HCT116 (cell line): ENCODE measurements around the gene NLN. TPM values are rescaled to one million over a fixed set of nuclear protein-coding genes. Genes with fewer than 3 reads are reported as not detected.
"Not testable (repeated sequence)": the region's sequence is repeated elsewhere in the genome, so short reads cannot be mapped to it uniquely, and the experiment has no call there.

Experiments used
- ATAC-seq: fragments of 200-7000 bp; cut with Tn5 transposase; 2 replicates; pipeline ENCODE4 v1.9.1; 2020; ENCODE audit warnings: mild to moderate bottlenecking, moderate library complexity
- BruUV-seq: library from RNA; stranded (reverse); fragments of 400-500 nt; replicated peaks from 2 replicates; lab custom pipeline; 2021; lab: Mats Ljungman, UMichigan
- CTCF ChIA-PET: fragments of 300-600 bp; sonication (Branson Sonifier 250); formaldehyde crosslinking; loops from one replicate; lab custom pipeline; 2021; ENCODE audit warnings: antibody characterized with exemption; lab: Charles Lee
- POLR2A ChIA-PET: fragments of 300-600, 350-600 bp; sonication (Branson Sonifier 250); formaldehyde crosslinking; loops from one replicate; lab custom pipeline; 2021; ENCODE audit warnings: antibody characterized with exemption; lab: Charles Lee
- RAD21 ChIA-PET, 2 experiments: fragments of 300-600 bp; sonication (Branson Sonifier 250); formaldehyde crosslinking; loops; one replicate each; lab custom pipeline; 2023; ENCODE audit warnings: low total read pairs in 2 of 2; ENCODE audit not compliant: uncharacterized antibody in 2 of 2, unreplicated experiment in 2 of 2, low non-redundant PET in 1 of 2; lab: Charles Lee
- DNase-seq: peaks from one replicate; pipeline ENCODE4 v3.0.0-alpha.2; 2010; ENCODE audit warnings: low read depth, low spot score
- H2AFZ ChIP-seq: fragments of 200-600 bp; shearing (Covaris generic), sonication (generic); 2 replicates; pipeline ENCODE4 v1.6.1; 2017; ENCODE audit warnings: low read depth, mixed run types, mixed read lengths, antibody characterized with exemption, low read length; ENCODE audit not compliant: poor library complexity, severe bottlenecking
- H3K27ac ChIP-seq: 2 replicates; pipeline ENCODE4 v1.5.1; 2012; ENCODE audit warnings: low read depth, low read length
- H3K27me3 ChIP-seq: fragments of 200-600 bp; sonication (generic); 2 replicates; pipeline ENCODE4 v1.6.1; 2016; ENCODE audit warnings: mixed run types, low read length, mixed read lengths; ENCODE audit not compliant: insufficient read depth
- H3K36me3 ChIP-seq, 2 experiments: fragments of 200-500 bp in 1 of 2; fragments of 200-600 bp in 1 of 2; sonication (Bioruptor generic) in 1 of 2; sonication (generic) in 1 of 2; 2 replicates each; pipeline versions ENCODE4 v1.5.1 to v1.6.1; 2014 to 2016; ENCODE audit warnings: low read length in 2 of 2, inconsistent platforms in 1 of 2, mixed read lengths in 1 of 2, mixed run types in 1 of 2; ENCODE audit not compliant: insufficient read depth in 2 of 2, control insufficient read depth in 1 of 2
- H3K4me1 ChIP-seq, 2 experiments: fragments of 200-600 bp in 1 of 2; sonication (generic) in 1 of 2; 2 replicates each; pipeline versions ENCODE4 v1.5.1 to v1.6.1; 2012 to 2017; ENCODE audit warnings: low read length in 2 of 2, inconsistent platforms in 1 of 2, mild to moderate bottlenecking in 1 of 2, mixed read lengths in 1 of 2, mixed run types in 1 of 2, moderate library complexity in 1 of 2; ENCODE audit not compliant: insufficient read depth in 2 of 2, control insufficient read depth in 1 of 2
- H3K4me2 ChIP-seq: fragments of 200-600 bp; sonication (generic); 2 replicates; pipeline ENCODE4 v1.6.1; 2017; ENCODE audit warnings: mixed run types, low read length, mixed read lengths
- H3K4me3 ChIP-seq, 2 experiments: fragments of 200-600 bp in 1 of 2; sonication (generic) in 1 of 2; replicated peaks in 1 of 2; 2 replicates each; pipeline ENCODE4 v1.5.1; 2011 to 2016; ENCODE audit warnings: low read length in 2 of 2, control low read depth in 1 of 2, low read depth in 1 of 2, mild to moderate bottlenecking in 1 of 2, mixed read lengths in 1 of 2, mixed run types in 1 of 2
- H3K79me2 ChIP-seq: fragments of 200-600 bp; sonication (generic); 2 replicates; pipeline ENCODE4 v1.6.1; 2017; ENCODE audit warnings: mild to moderate bottlenecking, mixed run types, low read length, moderate library complexity, mixed read lengths; ENCODE audit not compliant: insufficient read depth
- H3K9ac ChIP-seq: fragments of 200-600 bp; sonication (generic); 2 replicates; pipeline ENCODE4 v1.6.1; 2016; ENCODE audit warnings: low read length, mixed read lengths
- H3K9me2 ChIP-seq: fragments of 200-600 bp; sonication (generic), shearing (Covaris generic); 2 replicates; pipeline ENCODE4 v1.6.1; 2017; ENCODE audit warnings: mixed run types, mild to moderate bottlenecking, moderate library complexity; ENCODE audit not compliant: insufficient read depth
- H3K9me3 ChIP-seq, 2 experiments: fragments of 200-500 bp in 1 of 2; fragments of 200-600 bp in 1 of 2; sonication (Bioruptor generic) in 1 of 2; sonication (generic) in 1 of 2; 2 replicates each; pipeline ENCODE4 v1.6.1; 2014 to 2017; ENCODE audit warnings: low read length in 2 of 2, mixed read lengths in 2 of 2, inconsistent platforms in 1 of 2, low read depth in 1 of 2, mild to moderate bottlenecking in 1 of 2, mixed run types in 1 of 2, moderate library complexity in 1 of 2; ENCODE audit not compliant: control insufficient read depth in 1 of 2, insufficient read depth in 1 of 2
- H4K20me1 ChIP-seq: fragments of 200-600 bp; sonication (generic), shearing (Covaris generic); 2 replicates; pipeline ENCODE4 v1.6.1; 2017; ENCODE audit warnings: mixed run types, mild to moderate bottlenecking, moderate library complexity; ENCODE audit not compliant: insufficient read depth
- ATF3 ChIP-seq: IDR thresholded peaks from 2 replicates; pipeline ENCODE4 v1.6.1; 2012
- CTCF ChIP-seq, 3 experiments: fragments of 200-600 bp in 1 of 3; sonication (generic) in 1 of 3; IDR thresholded peaks in 2 of 3; conservative IDR thresholded peaks in 1 of 3; 2 replicates each; pipeline ENCODE4 v1.5.1; 2012 to 2017; ENCODE audit warnings: low read depth in 2 of 3, low read length in 2 of 3, antibody characterized with exemption in 1 of 3, borderline replicate concordance in 1 of 3, control low read depth in 1 of 3, mild to moderate bottlenecking in 1 of 3, mixed read lengths in 1 of 3, mixed run types in 1 of 3, moderate library complexity in 1 of 3; ENCODE audit not compliant: insufficient read depth in 1 of 3
- EZH2 ChIP-seq: fragments of 200-600 bp; sonication (generic); IDR thresholded peaks from 2 replicates; pipeline ENCODE4 v1.6.1; 2017; ENCODE audit warnings: antibody characterized with exemption, mixed run types
- MAX ChIP-seq: IDR thresholded peaks from 2 replicates; pipeline ENCODE4 v1.6.1; 2012
- RAD21 ChIP-seq: IDR thresholded peaks from 2 replicates; pipeline ENCODE4 v1.6.1; 2012; ENCODE audit warnings: low read depth, mild to moderate bottlenecking
- REST ChIP-seq: IDR thresholded peaks from 2 replicates; pipeline ENCODE4 v1.6.1; 2012; ENCODE audit warnings: low read depth
- SRF ChIP-seq: IDR thresholded peaks from 2 replicates; pipeline ENCODE4 v1.6.1; 2012; ENCODE audit warnings: low read depth
- TCF7L2 ChIP-seq: IDR thresholded peaks from 2 replicates; pipeline ENCODE4 v1.7.0; 2011; ENCODE audit warnings: borderline replicate concordance, inconsistent platforms; ENCODE audit not compliant: insufficient read depth, insufficient read length; ENCODE audit errors: extremely low read depth
- intact Hi-C: fragments of 100-400 bp; cut with micrococcal nuclease; formaldehyde crosslinking; loops from 2 replicates; pipeline ENCODE4 v1.10.0; 2022
- total RNA-seq: library from RNA; stranded (reverse); gene quantifications from one replicate; pipeline ENCODE4 v1.2.1, GENCODE V29; 2021; ENCODE audit not compliant: unreplicated experiment

The NLN gene
- total RNA-seq, 1 experiment from 2014 or later, result 67.6 TPM

- no peak for TF ChIP-seq CTCF (IDR thresholded peaks at IDR 0.05 in 2 of 3, conservative IDR thresholded peaks at IDR 0.05 in 1 of 3; ENCODE audit: borderline replicate concordance in 1 of 3, insufficient read depth in 1 of 3, low read depth in 2 of 3, low read length in 2 of 3)
- TF ChIP-seq EZH2, result no peak
- no peak for TF ChIP-seq ATF3
- TF ChIP-seq RAD21, result no peak
- no peak for TF ChIP-seq TCF7L2
- no peak for TF ChIP-seq MAX
- no peak for TF ChIP-seq SRF
These were observed 57.6 kb downstream of the NLN start (continued) for GRCh38 chr5:65779643-65780042.

- intact Hi-C loops, result loop anchor here (10.0 kb wide), 1 partner anchor 77 kb away; no protein-coding TSS in a partner anchor
- RAD21 ChIA-PET, H3K4me1 ChIP-seq, CTCF ChIA-PET, H3K79me2 ChIP-seq, BruUV-seq, H3K27me3 ChIP-seq, POLR2A ChIA-PET, H3K27ac ChIP-seq, H2AFZ ChIP-seq, H3K4me3 ChIP-seq, H4K20me1 ChIP-seq, DNase-seq, H3K9me2 ChIP-seq, ATAC-seq, H3K9ac ChIP-seq, H3K4me2 ChIP-seq, H3K9me3 ChIP-seq: not testable (repeated sequence)
- H3K36me3 ChIP-seq, result peaks cover 12 to 15% of the 10 kb centered on the region in 2 experiments
- TF ChIP-seq REST, result 0 out of 2 replicates have a peak, but pooled peaks have one; percentile 4
These were observed 66.3 kb downstream of the NLN start for GRCh38 chr5:65788296-65788695.
